Suppressor macrophage treated with lipopolysaccharide for 1 hour (primary cell): ENCODE measurements around the gene MAPK8IP3.

Experiments
- DNase-seq, 3 donors: peaks; one replicate each; pipeline ENCODE4 v3.0.0-alpha.2; 2020 to 2022

Gene MAPK8IP3

GRCh38 chr16:1740781-1741490 is 34.9 kb downstream of the MAPK8IP3 start:
- no peak for DNase-seq

- no peak for DNase-seq
Observed at GRCh38 chr16:1741553-1742165, 35.7 kb downstream of the MAPK8IP3 start.

GRCh38 chr16:1743376-1744337 is 37.7 kb downstream of the MAPK8IP3 start:
- DNase-seq: no peak

- DNase-seq: no peak
Observed at GRCh38 chr16:1744338-1744840, 38.4 kb downstream of the MAPK8IP3 start.

GRCh38 chr16:1745181-1745899 is 39.3 kb downstream of the MAPK8IP3 start:
- no peak for DNase-seq

- no peak for DNase-seq
Observed at GRCh38 chr16:1745900-1746692, 40.1 kb downstream of the MAPK8IP3 start.

GRCh38 chr16:1746693-1747195 is 40.7 kb downstream of the MAPK8IP3 start:
- no peak for DNase-seq

- DNase-seq: no peak
Observed at GRCh38 chr16:1747934-1748333, 41.9 kb downstream of the MAPK8IP3 start.

GRCh38 chr16:1749152-1750117 is 43.4 kb downstream of the MAPK8IP3 start:
- DNase-seq: no peak

GRCh38 chr16:1751946-1752345 is 46.0 kb downstream of the MAPK8IP3 start:
- no peak for DNase-seq

GRCh38 chr16:1752853-1753252 is 46.9 kb downstream of the MAPK8IP3 start:
- no peak for DNase-seq

- no peak for DNase-seq
Observed at GRCh38 chr16:1754204-1754603, 48.2 kb downstream of the MAPK8IP3 start.

GRCh38 chr16:1757714-1758461 is 51.9 kb downstream of the MAPK8IP3 start:
- no peak for DNase-seq

GRCh38 chr16:1758923-1759322 is 52.9 kb downstream of the MAPK8IP3 start:
- DNase-seq: no peak

- no peak for DNase-seq
Observed at GRCh38 chr16:1759511-1759910, 53.5 kb downstream of the MAPK8IP3 start.

- no peak for DNase-seq
Observed at GRCh38 chr16:1760911-1761310, 54.9 kb downstream of the MAPK8IP3 start.

GRCh38 chr16:1761751-1762150 is 55.8 kb downstream of the MAPK8IP3 start:
- DNase-seq: no peak

GRCh38 chr16:1762196-1762878 is 56.3 kb downstream of the MAPK8IP3 start:
- DNase-seq: no peak
